Activated CD4-positive, alpha-beta memory T cell treated with anti-CD3 and anti-CD28 coated beads for 36 hours (primary cell): ENCODE results near the gene TCL1B. TPM values are rescaled to one million over a fixed set of nuclear protein-coding genes. Genes with fewer than 3 reads are reported as not detected.

Experiments
- CTCF ChIA-PET: fragments of 350-600 bp; sonication (Branson Sonifier 250); formaldehyde crosslinking; loops from one replicate; lab custom pipeline; 2021; ENCODE audit warnings: antibody characterized with exemption, inconsistent platforms; lab: Charles Lee
- POLR2A ChIA-PET: fragments of 350-600 bp; sonication (Branson Sonifier 250); formaldehyde crosslinking; loops from one replicate; lab custom pipeline; 2021; ENCODE audit warnings: antibody characterized with exemption; lab: Charles Lee
- DNase-seq: peaks from one replicate; pipeline ENCODE4 v3.0.0-alpha.2; 2020
- H3K27ac Mint-ChIP-seq: one replicate; pipeline ENCODE4 v1.8.0; 2021; ENCODE audit warnings: mixed read lengths
- H3K27me3 Mint-ChIP-seq: one replicate; pipeline ENCODE4 v1.8.0; 2021; ENCODE audit warnings: mixed read lengths
- H3K36me3 Mint-ChIP-seq: one replicate; pipeline ENCODE4 v1.8.0; 2021; ENCODE audit warnings: mixed read lengths
- H3K4me1 Mint-ChIP-seq: one replicate; pipeline ENCODE4 v1.8.0; 2021; ENCODE audit warnings: low read depth, mixed read lengths
- H3K4me3 Mint-ChIP-seq: one replicate; pipeline ENCODE4 v1.8.0; 2021; ENCODE audit warnings: mild to moderate bottlenecking, mixed read lengths
- H3K9me3 Mint-ChIP-seq: one replicate; pipeline ENCODE4 v1.8.0; 2021; ENCODE audit warnings: mixed read lengths
- intact Hi-C: fragments of 100-400 bp; cut with micrococcal nuclease; formaldehyde crosslinking; loops from one replicate; pipeline ENCODE4 v1.15.1; 2023
- total RNA-seq, 2 experiments: library from RNA; stranded (reverse); gene quantifications; one replicate each; pipeline ENCODE4 v1.2.3, GENCODE V29; 2021

The TCL1B gene
- total RNA-seq, 2 experiments from 2014 or later: not detected

DNA sequence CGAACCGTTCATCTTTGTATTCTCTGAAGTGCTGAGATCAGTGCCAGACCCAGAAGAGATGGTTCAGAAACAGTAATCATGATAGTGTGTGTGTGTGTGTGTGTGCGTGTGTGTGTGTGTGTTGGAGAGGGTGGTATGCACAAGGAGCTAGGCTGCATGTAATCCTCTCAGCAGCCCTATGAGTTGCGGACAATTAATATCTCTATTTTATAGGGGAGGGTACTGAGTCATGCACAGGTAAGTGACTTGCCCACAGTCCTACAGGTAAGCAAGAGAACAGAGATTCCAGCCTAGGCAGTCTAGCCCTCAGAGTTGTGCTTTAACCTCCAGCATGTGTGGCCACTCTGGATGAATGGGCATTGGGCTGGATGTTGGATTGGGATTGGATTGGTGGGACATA, 55.6 kb downstream of the TCL1B start:
- Mint-ChIP-seq H3K27me3 (no peaks in the 10 kb centered on the region), H3K4me3 (no peak overlapping the region), H3K36me3 (peaks cover 5% of the 10 kb centered on the region), H3K4me1 (peaks cover 5% of the 10 kb centered on the region), H3K9me3 (peaks cover 7% of the 10 kb centered on the region), H3K27ac (no peak overlapping the region)
- intact Hi-C loops: no loop called here
- CTCF ChIA-PET: interaction anchor here (0.6 kb wide), 1 partner anchor 534 kb away, joined by 3 read pairs; no protein-coding TSS in a partner anchor
- POLR2A ChIA-PET: no interaction called here
- no peak for DNase-seq

Other genes starting within 250 kb of the TCL1B start
- gene SYNE3, start 169.8 kb upstream of the TCL1B start, total RNA-seq: 10 to 100 TPM; 35.3 to 37.3 TPM
- gene GLRX5, start 151.4 kb upstream of the TCL1B start, total RNA-seq: 10 to 100 TPM; 31.8 to 32.2 TPM
- gene TCL1A, start 27.7 kb downstream of the TCL1B start, total RNA-seq: not detected
- gene TUNAR, start 190.4 kb downstream of the TCL1B start, total RNA-seq: not detected